Erythroblast (primary cell): ENCODE results near the gene PRLHR.

Source experiments
- DNase-seq, 2 experiments: peaks; one replicate each; lab custom pipeline; 2025; lab: John Stamatoyannopoulos, UW
- GATA1 ChIP-seq: IDR thresholded peaks from 2 replicates; pipeline ENCODE4 v1.6.1; 2011; ENCODE audit warnings: low read depth, mild to moderate bottlenecking, control low read depth, low read length, moderate library complexity
- POLR2A ChIP-seq: IDR thresholded peaks from 2 replicates; pipeline ENCODE4 v1.6.1; 2011; ENCODE audit warnings: mild to moderate bottlenecking, low read length

The PRLHR gene

DNA sequence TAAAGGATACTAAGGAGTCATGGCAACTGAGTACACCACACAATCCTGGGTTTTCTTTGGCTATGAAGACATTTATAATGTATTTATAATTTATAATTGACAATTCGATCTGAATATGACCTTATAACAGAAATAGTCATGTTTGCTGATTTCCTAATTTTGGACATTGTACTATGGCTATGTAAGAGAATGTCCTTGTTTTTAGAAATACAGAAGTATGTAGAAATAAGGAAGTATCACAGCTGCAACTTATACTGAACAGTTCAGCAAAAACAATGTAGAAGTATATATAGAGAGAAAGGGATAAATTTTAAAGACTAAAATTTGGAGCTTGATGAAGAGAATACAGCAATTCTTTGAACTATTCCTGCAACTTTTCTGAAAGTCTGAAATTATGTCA lies 32.6 kb downstream of the PRLHR start:
- TF ChIP-seq GATA1 (no peak), POLR2A (no peak)

DNA sequence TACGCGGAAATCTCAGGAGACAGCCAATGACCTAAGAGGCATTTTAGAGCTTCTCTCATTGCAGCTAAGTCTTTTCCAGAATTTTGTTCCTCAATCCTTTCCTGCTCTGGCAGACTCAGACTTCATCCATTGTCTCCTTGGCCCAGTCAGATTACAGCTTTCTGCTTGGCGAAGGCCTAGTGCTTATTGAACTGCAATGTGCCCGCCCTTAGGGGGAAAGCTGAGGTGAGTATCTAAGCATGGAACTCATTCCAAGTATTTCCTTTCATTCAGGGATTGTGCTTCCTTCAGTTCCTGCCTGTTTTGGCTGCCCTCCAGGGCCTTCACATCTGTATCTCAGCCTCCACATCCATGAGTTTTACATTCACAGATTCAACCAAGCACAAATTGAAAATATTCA lies 37.5 kb downstream of the PRLHR start:
- TF ChIP-seq POLR2A (no peak), GATA1 (no peak)
- no peak for DNase-seq

More for the DNA sequence above, 32.6 kb downstream of the PRLHR start:
- DNase-seq = no peak

GRCh38 chr10:118551535-118552100 lies 43.8 kb downstream of the PRLHR start:
- no peak for DNase-seq
- no peak for TF ChIP-seq GATA1
- no peak for TF ChIP-seq POLR2A

- no peak for DNase-seq
- TF ChIP-seq POLR2A = no peak
- TF ChIP-seq GATA1 = no peak
Observed at GRCh38 chr10:118547282-118547681, 48.2 kb downstream of the PRLHR start.

DNA sequence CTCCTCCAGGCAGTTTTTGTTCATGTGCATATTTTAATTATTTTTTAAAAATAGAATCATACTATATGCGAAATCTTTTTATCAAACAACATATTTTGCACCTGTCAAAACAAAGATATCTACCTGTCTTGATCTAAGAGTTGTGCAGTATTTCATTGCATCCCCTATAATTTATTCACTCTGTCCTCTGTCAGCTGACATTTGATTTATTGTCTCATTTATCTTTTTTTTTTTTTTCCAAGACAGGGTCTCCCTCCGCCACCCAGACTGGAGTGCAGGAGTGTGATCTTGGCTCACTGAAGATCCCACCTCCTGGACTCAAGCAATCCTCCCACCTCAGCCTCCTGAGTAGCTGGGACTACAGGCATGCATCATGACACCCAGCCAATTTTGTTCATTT lies 49.0 kb downstream of the PRLHR start:
- DNase-seq = no peak
- TF ChIP-seq GATA1 (no peak), POLR2A (no peak)

GRCh38 chr10:118545381-118545780 lies 50.1 kb downstream of the PRLHR start:
- TF ChIP-seq POLR2A (no peak), GATA1 (no peak)
- no peak for DNase-seq

GRCh38 chr10:118544401-118544948 lies 51.0 kb downstream of the PRLHR start:
- DNase-seq = no peak
- TF ChIP-seq POLR2A = no peak
- no peak for TF ChIP-seq GATA1

DNA sequence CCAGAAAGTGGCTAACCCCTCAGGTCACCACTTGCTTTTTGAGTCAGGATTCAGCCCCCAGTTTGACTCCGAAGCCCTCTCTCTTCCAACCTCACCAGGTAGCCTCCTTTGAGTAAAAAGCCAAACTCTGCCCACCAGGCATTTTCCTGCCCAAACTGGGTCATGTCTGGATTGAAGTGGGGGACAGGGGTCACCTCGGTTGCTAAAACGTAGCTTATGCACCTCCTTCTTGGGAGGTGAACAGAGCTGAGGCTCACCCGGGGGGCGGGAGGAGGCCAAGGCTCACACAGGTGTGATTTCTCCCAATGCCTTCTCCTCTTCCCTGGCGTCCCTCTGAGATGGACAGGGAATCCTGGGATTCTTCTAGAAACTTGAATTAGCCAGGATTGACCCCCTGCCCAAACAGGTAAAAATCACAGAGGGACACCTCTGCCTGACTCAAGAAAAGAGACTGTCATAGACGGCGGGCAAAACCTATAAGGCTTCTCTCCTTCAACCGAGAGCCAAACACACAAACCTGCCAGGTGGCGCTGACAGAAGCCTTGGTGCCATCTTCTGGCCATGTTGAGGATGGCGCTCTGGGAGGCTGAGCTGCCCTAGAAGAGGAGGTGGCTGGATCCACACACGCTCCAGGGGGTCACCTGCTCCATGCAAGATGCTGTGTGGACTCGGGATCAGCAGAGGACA lies 51.6 kb downstream of the PRLHR start:
- peak; percentile 22 to 33 for DNase-seq
- no peak for TF ChIP-seq GATA1
- no peak for TF ChIP-seq POLR2A

DNA sequence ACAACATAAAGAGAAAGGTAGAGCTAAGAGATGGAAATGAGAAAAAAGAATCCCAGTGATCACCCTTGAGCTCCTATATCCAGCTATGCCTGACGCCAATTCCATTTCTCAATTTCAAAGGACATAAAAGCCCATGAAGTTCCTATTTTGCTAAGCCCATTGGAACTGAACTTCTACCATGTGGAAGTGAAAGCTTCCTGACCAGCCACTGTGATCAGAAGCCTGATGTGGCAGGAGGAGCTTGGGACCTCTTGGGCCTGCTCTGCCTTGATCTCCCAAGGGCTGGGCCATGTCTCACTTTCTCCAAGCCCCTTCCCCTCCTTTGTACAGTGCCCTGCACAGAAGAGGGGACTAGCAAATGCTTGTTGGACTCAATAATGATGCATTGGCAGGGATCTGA lies 52.7 kb downstream of the PRLHR start:
- no peak for DNase-seq
- no peak for TF ChIP-seq POLR2A
- no peak for TF ChIP-seq GATA1

- DNase-seq = no peak
- TF ChIP-seq GATA1 (no peak), POLR2A (no peak)
Observed at GRCh38 chr10:118542205-118542604, 53.2 kb downstream of the PRLHR start.

GRCh38 chr10:118541718-118542117 lies 53.7 kb downstream of the PRLHR start:
- no peak for DNase-seq
- TF ChIP-seq GATA1 (no peak), POLR2A (no peak)
